ACHN (cell line): ENCODE measurements around the gene EGFR.

Experiments used
- DNase-seq: peaks from one replicate; pipeline ENCODE4 v3.0.0-alpha.2; 2015
- in situ Hi-C: cut with HindIII; loops from 2 replicates; pipeline ENCODE4 v1.10.0; 2017; ENCODE audit warnings: low sequenced_read_pairs, low pct_ligation_motif_present, low pct_unique_long_range_greater_than_20kb

The EGFR gene

GRCh38 chr7:55071411-55072175, 52.8 kb downstream of the EGFR start:
- DNase-seq, result no peak
- in situ Hi-C loops, result no loop called here

DNA sequence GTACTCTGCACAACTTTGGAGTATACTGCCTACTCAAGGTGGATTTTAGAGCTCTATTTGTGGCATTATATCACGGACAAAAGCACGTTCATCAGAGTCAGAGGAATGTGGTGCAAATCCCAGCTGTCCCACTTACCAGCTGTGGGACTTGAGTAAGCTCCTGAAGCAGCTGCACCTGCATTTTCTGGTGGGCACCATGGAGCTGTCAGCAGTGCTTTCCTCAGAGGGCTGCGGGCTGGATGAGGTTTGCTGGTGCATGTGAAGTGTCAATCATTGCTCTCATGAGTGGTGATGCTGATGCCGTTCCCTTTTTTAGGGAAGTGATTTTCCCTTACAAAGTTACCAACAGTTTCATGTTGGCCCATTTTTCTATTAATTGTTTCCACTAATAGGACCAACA, 53.4 kb downstream of the EGFR start:
- no peak for DNase-seq
- in situ Hi-C loops, result no loop called here

DNA sequence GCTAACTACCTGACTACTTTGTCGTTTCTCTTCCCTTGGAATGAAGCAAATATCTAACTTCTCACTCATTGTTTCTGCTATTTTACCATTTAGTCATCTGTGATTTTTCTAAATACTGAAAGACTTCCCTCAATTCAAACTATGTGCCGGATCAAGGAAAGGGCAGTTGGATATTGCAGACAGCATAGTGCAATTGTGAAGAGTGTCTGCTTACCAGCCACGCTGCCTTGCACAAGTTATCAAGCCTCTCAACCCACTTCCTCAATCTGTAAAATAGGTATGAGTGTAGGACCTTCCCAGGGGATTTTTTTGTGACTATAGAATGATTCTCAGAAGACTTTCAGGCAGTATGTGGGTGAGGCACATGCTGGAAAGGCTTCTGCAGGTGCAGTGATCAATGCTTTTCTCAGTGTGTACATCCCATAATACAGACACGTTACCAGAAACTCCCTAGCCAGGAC, 54.3 kb downstream of the EGFR start:
- in situ Hi-C loops, result no loop called here
- peak; percentile 38 for DNase-seq

DNA sequence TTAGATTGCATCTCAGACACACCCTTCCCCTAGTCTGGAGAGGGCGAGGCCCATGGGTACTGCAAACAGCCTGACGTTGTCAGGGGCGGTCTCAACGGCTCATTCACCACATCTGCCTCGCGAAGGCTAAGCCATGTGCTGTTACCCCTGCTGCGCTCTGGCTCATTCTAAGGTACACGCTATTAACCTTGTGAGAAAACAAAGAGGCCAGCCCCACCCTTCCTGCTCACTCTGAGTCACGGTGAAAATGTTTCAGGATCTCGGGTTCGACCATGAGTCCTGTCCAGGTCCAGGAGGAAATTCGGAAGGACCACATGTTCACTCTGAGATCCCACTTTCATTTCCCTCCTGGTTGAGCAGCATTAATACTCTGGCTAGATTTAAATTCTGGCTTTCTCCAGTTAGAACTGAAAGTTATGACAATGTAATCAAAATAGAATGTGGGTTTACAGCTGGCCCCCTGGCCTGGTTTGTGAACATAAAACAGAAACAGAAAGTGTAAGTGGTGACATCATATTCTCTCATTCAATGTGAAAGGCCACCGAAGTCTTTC, 55.2 kb downstream of the EGFR start:
- peak; percentile 99 for DNase-seq

GRCh38 chr7:55075464-55076021, 56.7 kb downstream of the EGFR start:
- DNase-seq, result no peak
- in situ Hi-C loops, result no loop called here

More for the DNA sequence above, 55.2 kb downstream of the EGFR start:
- in situ Hi-C loops, result no loop called here

GRCh38 chr7:55077561-55078410, 59.0 kb downstream of the EGFR start:
- in situ Hi-C loops, result no loop called here
- no peak for DNase-seq

- in situ Hi-C loops, result no loop called here
- no peak for DNase-seq
Observed at GRCh38 chr7:55078465-55079372, 59.9 kb downstream of the EGFR start.

DNA sequence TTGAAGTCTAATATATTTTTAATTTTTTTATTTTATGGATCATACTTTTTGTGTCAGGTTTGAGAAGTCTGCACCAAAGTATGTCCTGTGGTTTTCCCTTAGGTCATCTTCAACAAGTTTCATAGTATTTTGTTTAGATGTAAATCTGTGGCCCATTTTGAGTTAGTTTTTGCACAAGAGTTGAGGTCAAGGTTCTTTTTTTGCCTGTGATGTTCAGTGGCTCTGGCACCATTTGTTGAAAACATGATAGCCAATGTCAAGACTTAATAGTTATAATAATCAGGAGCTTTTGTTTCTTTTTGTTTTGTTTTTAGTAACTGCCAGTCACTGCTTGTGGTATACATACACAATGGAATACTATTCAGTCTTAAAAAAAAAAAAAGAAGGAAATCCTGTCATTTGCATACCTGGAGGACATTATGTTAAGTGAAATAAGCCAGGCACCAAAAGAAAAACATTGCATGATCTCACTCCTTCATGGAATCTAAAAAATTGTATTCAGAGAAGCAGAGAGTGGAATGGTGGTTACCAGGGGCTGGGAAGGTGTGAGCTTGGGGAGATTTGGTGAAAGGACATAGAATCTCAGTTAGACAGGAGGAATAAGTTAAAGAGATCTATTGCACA, 61.3 kb downstream of the EGFR start:
- no peak for DNase-seq

DNA sequence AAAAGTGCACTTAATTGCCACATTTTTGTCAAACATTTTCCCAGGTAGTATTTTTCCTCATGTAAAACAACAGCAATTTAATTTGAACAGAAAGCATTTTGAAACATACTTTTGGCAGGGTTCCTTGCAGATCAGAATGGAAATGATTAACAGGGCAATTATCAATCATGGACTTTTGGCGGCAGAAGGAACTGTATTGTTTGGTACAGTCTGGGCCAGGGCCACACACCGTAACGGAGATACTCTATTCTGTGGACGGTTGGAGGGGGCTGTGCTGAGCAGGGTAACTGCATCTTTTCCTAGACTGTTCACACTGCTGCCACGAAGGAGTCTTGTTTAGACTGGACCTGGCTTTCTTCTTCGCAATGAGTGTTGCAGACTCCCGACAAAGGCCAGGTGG, 62.3 kb downstream of the EGFR start:
- in situ Hi-C loops, result no loop called here

More for the DNA sequence above, 61.3 kb downstream of the EGFR start:
- in situ Hi-C loops, result no loop called here

GRCh38 chr7:55081472-55082227, 62.8 kb downstream of the EGFR start:
- DNase-seq, result no peak
- in situ Hi-C loops, result no loop called here

More for the DNA sequence above, 62.3 kb downstream of the EGFR start:
- DNase-seq, result no peak

- no peak for DNase-seq
- in situ Hi-C loops, result no loop called here
Observed at GRCh38 chr7:55082228-55082603, 63.4 kb downstream of the EGFR start.

DNA sequence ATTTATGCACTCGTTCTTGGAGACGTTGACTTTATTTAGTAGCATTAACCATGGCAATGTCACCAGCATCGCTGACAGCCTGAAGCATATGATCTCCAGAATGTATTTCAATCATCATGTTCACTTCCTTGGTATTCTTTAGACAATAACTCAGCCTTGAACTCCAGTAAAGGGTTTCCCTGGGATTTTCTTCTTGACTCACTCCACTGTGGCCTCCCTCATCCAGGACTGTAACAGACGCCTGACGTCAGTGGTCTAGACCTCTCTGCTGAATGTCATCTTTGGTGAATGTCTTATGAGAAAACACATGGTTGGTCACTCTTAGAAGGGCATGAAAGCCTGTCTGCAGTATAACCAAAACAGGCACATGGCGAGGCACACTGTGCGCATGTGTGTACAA, 64.4 kb downstream of the EGFR start:
- in situ Hi-C loops, result no loop called here
- no peak for DNase-seq

DNA sequence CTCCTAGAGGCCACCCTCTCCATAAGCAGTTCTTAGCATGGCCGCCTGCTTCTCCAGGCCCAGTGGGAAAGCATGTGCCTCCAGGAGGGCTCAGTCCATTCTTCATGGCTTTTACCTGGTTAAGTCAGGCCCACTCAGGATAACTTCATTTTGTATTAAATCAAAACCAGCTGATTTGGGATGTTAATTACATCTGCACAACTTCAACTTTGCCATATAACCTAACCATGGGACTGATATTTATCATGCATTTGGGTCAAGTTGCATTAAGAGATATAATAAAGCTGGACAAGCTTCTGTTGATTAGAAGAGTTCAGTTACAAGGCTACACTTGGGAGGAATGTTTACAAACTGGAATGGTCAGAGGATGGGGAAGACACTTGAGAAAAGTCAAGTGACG, 65.5 kb downstream of the EGFR start:
- in situ Hi-C loops, result no loop called here
- no peak for DNase-seq

GRCh38 chr7:55085511-55086412, 66.9 kb downstream of the EGFR start:
- in situ Hi-C loops, result no loop called here
- DNase-seq, result peak; percentile 61

DNA sequence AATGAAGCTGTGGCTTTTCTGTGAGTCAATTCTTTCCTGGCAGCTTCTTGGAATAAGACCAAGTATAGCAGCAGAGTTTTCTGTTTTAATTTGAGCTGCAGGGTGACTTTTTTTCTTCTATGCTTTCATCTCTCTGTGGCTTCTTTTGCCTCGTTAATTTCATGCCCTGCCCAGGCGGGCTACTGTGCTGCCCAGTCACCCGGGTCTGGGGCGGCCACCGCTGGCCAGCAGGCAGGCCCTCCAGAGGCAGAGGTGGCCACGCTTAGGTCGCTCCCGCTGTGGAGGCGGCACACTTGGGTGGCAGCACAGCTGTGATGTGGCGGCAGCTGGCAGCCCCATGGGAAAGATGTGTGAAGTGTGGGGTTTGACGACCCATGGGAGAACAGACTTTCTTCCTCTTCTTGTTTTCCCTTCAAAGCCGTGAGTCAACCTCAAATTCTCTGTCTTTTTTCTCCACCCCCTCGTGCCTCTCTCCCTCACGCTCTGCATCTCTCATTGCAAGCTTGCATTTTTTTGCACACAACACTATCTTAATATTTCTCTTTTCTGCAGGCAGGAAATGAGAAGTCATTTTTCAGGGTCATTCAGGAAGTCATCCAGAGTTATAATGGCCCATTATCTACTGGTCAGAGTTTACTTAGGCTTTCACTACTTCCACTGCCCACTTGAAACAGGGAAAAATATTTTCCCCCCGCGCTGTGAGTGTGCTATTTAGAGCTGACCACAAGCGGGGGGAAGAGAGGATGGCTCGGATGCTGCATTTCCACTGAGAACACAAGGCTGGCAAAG, 67.8 kb downstream of the EGFR start:
- in situ Hi-C loops, result no loop called here
- DNase-seq, result peak; percentile 96
